HL-60/S4 treated with retinoic acid at 250 ng/mL for 4 days and 3 days (cell line): ENCODE results near the gene BICD1.
"Not testable (repeated sequence)": the region's sequence is repeated elsewhere in the genome, so short reads cannot be mapped to it uniquely, and the experiment has no call there.

Source experiments
- in situ Hi-C: fragments of 300-500 bp; cut with MboI; formaldehyde crosslinking; loops from 2 replicates; pipeline ENCODE4 v1.7.0; 2022; ENCODE audit warnings: low sequenced_read_pairs

Gene BICD1

GRCh38 chr12:32183650-32184049 is 77.0 kb downstream of the BICD1 start:
- in situ Hi-C loops = no loop called here

- in situ Hi-C loops = not testable (repeated sequence)
Observed at GRCh38 chr12:32187127-32187526, 80.5 kb downstream of the BICD1 start.

- in situ Hi-C loops = no loop called here
Observed at GRCh38 chr12:32191445-32191844, 84.8 kb downstream of the BICD1 start.

- in situ Hi-C loops = no loop called here
Observed at GRCh38 chr12:32196250-32197198, 89.9 kb downstream of the BICD1 start.

GRCh38 chr12:32197421-32197820 is 90.8 kb downstream of the BICD1 start:
- in situ Hi-C loops = no loop called here

GRCh38 chr12:32198555-32198954 is 91.9 kb downstream of the BICD1 start:
- in situ Hi-C loops = no loop called here

GRCh38 chr12:32201096-32201495 is 94.4 kb downstream of the BICD1 start:
- in situ Hi-C loops = no loop called here

- in situ Hi-C loops = no loop called here
Observed at GRCh38 chr12:32201976-32202375, 95.3 kb downstream of the BICD1 start.

GRCh38 chr12:32205731-32206130 is 99.1 kb downstream of the BICD1 start:
- in situ Hi-C loops = no loop called here

GRCh38 chr12:32208355-32208754 is 101.7 kb downstream of the BICD1 start:
- in situ Hi-C loops = no loop called here

GRCh38 chr12:32211066-32211899 is 104.6 kb downstream of the BICD1 start:
- in situ Hi-C loops = no loop called here

- in situ Hi-C loops = no loop called here
Observed at GRCh38 chr12:32211900-32212156, 105.2 kb downstream of the BICD1 start.

GRCh38 chr12:32214723-32215122 is 108.1 kb downstream of the BICD1 start:
- in situ Hi-C loops = no loop called here

GRCh38 chr12:32217354-32218310 is 111.0 kb downstream of the BICD1 start:
- in situ Hi-C loops = no loop called here

- in situ Hi-C loops = no loop called here
Observed at GRCh38 chr12:32223941-32224340, 117.3 kb downstream of the BICD1 start.

GRCh38 chr12:32226768-32227167 is 120.1 kb downstream of the BICD1 start:
- in situ Hi-C loops = no loop called here

- in situ Hi-C loops = no loop called here
Observed at GRCh38 chr12:32229971-32230612, 123.4 kb downstream of the BICD1 start.

- in situ Hi-C loops = no loop called here
Observed at GRCh38 chr12:32230613-32230993, 124.0 kb downstream of the BICD1 start.

GRCh38 chr12:32231361-32231760 is 124.7 kb downstream of the BICD1 start:
- in situ Hi-C loops = not testable (repeated sequence)

GRCh38 chr12:32233568-32233967 is 126.9 kb downstream of the BICD1 start:
- in situ Hi-C loops = no loop called here
